ENCODE results near the gene CRIP2.

CRIP2 gene

GRCh38 chr14:105528586-105529318 lies 54.1 kb downstream of the CRIP2 start:
- DNase-seq (ENCODE audit: low read depth), result no peak

- DNase-seq (ENCODE audit: low read depth), result no peak
Observed at GRCh38 chr14:105529319-105529568, 54.6 kb downstream of the CRIP2 start.

Data from fibroblast of the conjunctiva (primary cell).